ENCODE measurements around the gene CD36.

- TF ChIP-seq CTCF (IDR thresholded peaks at IDR 0.05) = no peak
- no peak for TF ChIP-seq POLR2A (IDR thresholded peaks at IDR 0.05)
Observed at GRCh38 chr7:80686576-80686975, 48.1 kb downstream of the CD36 start.

All from uterus (tissue), 2 donors.